Measurements from ENCODE around the gene PPHLN1. TPM values are rescaled to one million over a fixed set of nuclear protein-coding genes. Genes with fewer than 3 reads are reported as not detected.

PPHLN1 gene
- total RNA-seq, 2 experiments from 2014 or later: 73.2 to 76.1 TPM

- ATAC-seq (no peak), DNase-seq (no peak)
- H3K36me3 Mint-ChIP-seq (ENCODE audit: low read depth): no peaks in the 10 kb centered on the region
- H3K4me3 Mint-ChIP-seq: no peak overlapping the region
- no peak overlapping the region for H3K27ac Mint-ChIP-seq
- peaks cover 2% of the 10 kb centered on the region for H3K4me1 Mint-ChIP-seq (ENCODE audit: low read depth)
- no peaks in the 10 kb centered on the region for H3K9me3 Mint-ChIP-seq
- H3K27me3 Mint-ChIP-seq: peaks cover 3% of the 10 kb centered on the region
- intact Hi-C loops (cut with micrococcal nuclease): no loop called here
- ChIA-PET POLR2A (no interaction called here), CTCF (interaction anchor here (1.2 to 2.5 kb wide), 2 partner anchors 15 to 90 kb away, joined by 3 to 7 read pairs; no protein-coding TSS in a partner anchor)
- no peak for TF ChIP-seq CTCF (IDR thresholded peaks at IDR 0.05)
These were observed 44.1 kb upstream of the PPHLN1 start for GRCh38 chr12:42281844-42282243.

GRCh38 chr12:42282294-42282693, 43.7 kb upstream of the PPHLN1 start:
- CTCF ChIA-PET: interaction anchor here (1.2 to 2.5 kb wide), 2 partner anchors 14 to 89 kb away, joined by 3 to 7 read pairs; no protein-coding TSS in a partner anchor

GRCh38 chr12:42283739-42284138, 42.2 kb upstream of the PPHLN1 start:
- no peak overlapping the region for H3K27ac Mint-ChIP-seq

More at GRCh38 chr12:42282294-42282693, 43.7 kb upstream of the PPHLN1 start:
- Mint-ChIP-seq H3K36me3 (ENCODE audit: low read depth) (no peaks in the 10 kb centered on the region), H3K9me3 (no peaks in the 10 kb centered on the region), H3K4me1 (ENCODE audit: low read depth) (peaks cover 2% of the 10 kb centered on the region), H3K27me3 (peaks cover 4% of the 10 kb centered on the region), H3K27ac (no peak overlapping the region), H3K4me3 (no peak overlapping the region)
- TF ChIP-seq CTCF (IDR thresholded peaks at IDR 0.05): no peak
- no peak for DNase-seq
- intact Hi-C loops (cut with micrococcal nuclease): no loop called here
- POLR2A ChIA-PET: no interaction called here
- ATAC-seq: no peak

GRCh38 chr12:42284157-42284556, 41.8 kb upstream of the PPHLN1 start:
- H3K4me1 Mint-ChIP-seq (ENCODE audit: low read depth): peaks cover 2% of the 10 kb centered on the region
- H3K27me3 Mint-ChIP-seq: peaks cover 6% of the 10 kb centered on the region
- DNase-seq (no peak), ATAC-seq (no peak)
- POLR2A ChIA-PET: interaction anchor here (0.6 kb wide), 1 partner anchor 16 kb away, joined by 3 read pairs; no protein-coding TSS in a partner anchor
- H3K9me3 Mint-ChIP-seq: no peaks in the 10 kb centered on the region
- no peak overlapping the region for H3K27ac Mint-ChIP-seq
- H3K36me3 Mint-ChIP-seq (ENCODE audit: low read depth): no peaks in the 10 kb centered on the region
- no peak for TF ChIP-seq CTCF (IDR thresholded peaks at IDR 0.05)
- intact Hi-C loops (cut with micrococcal nuclease): no loop called here
- CTCF ChIA-PET: interaction anchor here (1.0 kb wide), 1 partner anchor 12 kb away, joined by 3 read pairs; no protein-coding TSS in a partner anchor
- no peak overlapping the region for H3K4me3 Mint-ChIP-seq

More at GRCh38 chr12:42283739-42284138, 42.2 kb upstream of the PPHLN1 start:
- no peak overlapping the region for H3K4me3 Mint-ChIP-seq
- peaks cover 6% of the 10 kb centered on the region for H3K27me3 Mint-ChIP-seq
- intact Hi-C loops (cut with micrococcal nuclease): no loop called here
- ChIA-PET POLR2A (no interaction called here), CTCF (interaction anchor here (1.0 kb wide), 1 partner anchor 13 kb away, joined by 3 read pairs; no protein-coding TSS in a partner anchor)
- ATAC-seq (no peak), DNase-seq (no peak)
- H3K4me1 Mint-ChIP-seq (ENCODE audit: low read depth): peaks cover 2% of the 10 kb centered on the region
- no peaks in the 10 kb centered on the region for H3K36me3 Mint-ChIP-seq (ENCODE audit: low read depth)
- H3K9me3 Mint-ChIP-seq: no peaks in the 10 kb centered on the region
- no peak for TF ChIP-seq CTCF (IDR thresholded peaks at IDR 0.05)

- no peaks in the 10 kb centered on the region for H3K9me3 Mint-ChIP-seq
- POLR2A ChIA-PET: interaction anchor here (0.6 kb wide), 2 partner anchors 16 to 201 kb away, joined by 3 read pairs; no protein-coding TSS in a partner anchor
- H3K27ac Mint-ChIP-seq: no peak overlapping the region
- H3K4me1 Mint-ChIP-seq (ENCODE audit: low read depth): peaks cover 2% of the 10 kb centered on the region
- no peak overlapping the region for H3K4me3 Mint-ChIP-seq
- intact Hi-C loops (cut with micrococcal nuclease): no loop called here
- no peak for TF ChIP-seq CTCF (IDR thresholded peaks at IDR 0.05)
- peaks cover 7% of the 10 kb centered on the region for H3K27me3 Mint-ChIP-seq
- CTCF ChIA-PET: no interaction called here
- ATAC-seq (no peak), DNase-seq (no peak)
- H3K36me3 Mint-ChIP-seq (ENCODE audit: low read depth): no peaks in the 10 kb centered on the region
These were observed 41.1 kb upstream of the PPHLN1 start for GRCh38 chr12:42284876-42285275.

Data from activated CD8-positive, alpha-beta T cell treated with anti-CD3 and anti-CD28 coated beads for 36 hours (primary cell).